ENCODE results near the gene RPP14.

RPP14 gene

GRCh38 chr3:58299839-58300516 lies 6.1 kb upstream of the RPP14 start:
- CTCF ChIA-PET: interaction anchor here (0.6 to 6.0 kb wide), 19 partner anchors 9 to 509 kb away, joined by 3 to 70 read pairs (median 4); no protein-coding TSS in a partner anchor
- H3K27ac ChIP-seq (ENCODE audit: insufficient read depth in 1 of 2, low read depth in 1 of 2, low read length in 2 of 2, poor library complexity in 1 of 2, severe bottlenecking in 2 of 2): no peak overlapping the region
- no peaks in the 10 kb centered on the region for H3K36me3 ChIP-seq (ENCODE audit: control insufficient read depth in 4 of 4, insufficient read depth in 4 of 4, low read length in 3 of 4)
- POLR2A ChIA-PET: interaction anchor here (0.6 to 0.7 kb wide), 2 partner anchors 82 to 471 kb away, joined by 3 read pairs; no protein-coding TSS in a partner anchor
- WGBS (ENCODE audit: insufficient coverage): 0% methylated on average over 4 of the region's 8 CpGs
- H3K9me3 ChIP-seq (ENCODE audit: control extremely low read depth in 1 of 5, control insufficient read depth in 4 of 5, insufficient read depth in 2 of 5, low read depth in 1 of 5, low read length in 4 of 5): peaks cover 0 to 14% (median 5%) of the 10 kb centered on the region in 5 experiments
- H3K4me3 ChIP-seq (ENCODE audit: control insufficient read depth in 1 of 7, extremely low read depth in 1 of 7, insufficient read depth in 4 of 7, low read depth in 2 of 7, low read length in 6 of 7): no peak overlapping the region
- peak; percentile 48 to 64 (median 61) for DNase-seq
- H3K27me3 ChIP-seq (replicated peaks in 2 of 5; ENCODE audit: control insufficient read depth in 4 of 5, insufficient read depth in 5 of 5, low read length in 4 of 5): peaks cover 0 to 6% (median 0%) of the 10 kb centered on the region in 5 experiments
- no peaks in the 10 kb centered on the region for H3K4me1 ChIP-seq (ENCODE audit: control extremely low read depth in 1 of 4, control insufficient read depth in 4 of 4, insufficient read depth in 4 of 4, low read length in 3 of 4)

GRCh38 chr3:58307639-58308215 lies 1.7 kb downstream of the RPP14 start:
- no peaks in the 10 kb centered on the region for H3K9me3 ChIP-seq (ENCODE audit: control extremely low read depth in 1 of 5, control insufficient read depth in 4 of 5, insufficient read depth in 2 of 5, low read depth in 1 of 5, low read length in 4 of 5)
- peak overlapping the region in 6 of 7 experiments; percentile 86 to 97 (median 92) for H3K4me3 ChIP-seq (ENCODE audit: control insufficient read depth in 1 of 7, extremely low read depth in 1 of 7, insufficient read depth in 4 of 7, low read depth in 2 of 7, low read length in 6 of 7)
- ChIA-PET CTCF (interaction anchor here (0.6 to 4.8 kb wide), 32 partner anchors 8 to 1430 kb away, joined by 3 to 41 read pairs (median 5); partner anchors contain the start of genes ABHD6 and KCTD6), POLR2A (interaction anchor here (0.8 to 1.2 kb wide), 2 partner anchors 28 to 126 kb away, joined by 3 to 4 read pairs; partner anchors contain the start of gene PDHB)
- peak; percentile 83 to 91 (median 87) for DNase-seq
- peak overlapping the region in 1 of 2 experiments; percentile 99 for H3K27ac ChIP-seq (ENCODE audit: insufficient read depth in 1 of 2, low read depth in 1 of 2, low read length in 2 of 2, poor library complexity in 1 of 2, severe bottlenecking in 2 of 2)
- 65% methylated on average over 3 of the region's 10 CpGs for WGBS (ENCODE audit: insufficient coverage)
- peaks cover 3 to 22% (median 19%) of the 10 kb centered on the region in 4 experiments for H3K4me1 ChIP-seq (ENCODE audit: control extremely low read depth in 1 of 4, control insufficient read depth in 4 of 4, insufficient read depth in 4 of 4, low read length in 3 of 4)
- H3K36me3 ChIP-seq (ENCODE audit: control insufficient read depth in 4 of 4, insufficient read depth in 4 of 4, low read length in 3 of 4): peaks cover 3 to 31% (median 19%) of the 10 kb centered on the region in 4 experiments
- no peaks in the 10 kb centered on the region for H3K27me3 ChIP-seq (replicated peaks in 2 of 5; ENCODE audit: control insufficient read depth in 4 of 5, insufficient read depth in 5 of 5, low read length in 4 of 5)

- H3K27ac ChIP-seq (ENCODE audit: insufficient read depth in 1 of 2, low read depth in 1 of 2, low read length in 2 of 2, poor library complexity in 1 of 2, severe bottlenecking in 2 of 2): peak overlapping the region in 1 of 2 experiments; percentile 99
- WGBS (ENCODE audit: insufficient coverage): 63% methylated on average over 1 of the region's 1 CpG
- no peaks in the 10 kb centered on the region for H3K27me3 ChIP-seq (replicated peaks in 2 of 5; ENCODE audit: control insufficient read depth in 4 of 5, insufficient read depth in 5 of 5, low read length in 4 of 5)
- no peak for DNase-seq
- H3K36me3 ChIP-seq (ENCODE audit: control insufficient read depth in 4 of 4, insufficient read depth in 4 of 4, low read length in 3 of 4): peaks cover 3 to 39% (median 22%) of the 10 kb centered on the region in 4 experiments
- ChIA-PET POLR2A (interaction anchor here (0.8 kb wide), 1 partner anchor 27 kb away, joined by 3 read pairs; no protein-coding TSS in a partner anchor), CTCF (interaction anchor here (0.7 to 4.8 kb wide), 15 partner anchors 9 to 321 kb away, joined by 3 to 41 read pairs (median 5); no protein-coding TSS in a partner anchor)
- peak overlapping the region in 1 of 7 experiments; percentile 42 for H3K4me3 ChIP-seq (ENCODE audit: control insufficient read depth in 1 of 7, extremely low read depth in 1 of 7, insufficient read depth in 4 of 7, low read depth in 2 of 7, low read length in 6 of 7)
- peaks cover 3 to 22% (median 19%) of the 10 kb centered on the region in 4 experiments for H3K4me1 ChIP-seq (ENCODE audit: control extremely low read depth in 1 of 4, control insufficient read depth in 4 of 4, insufficient read depth in 4 of 4, low read length in 3 of 4)
- H3K9me3 ChIP-seq (ENCODE audit: control extremely low read depth in 1 of 5, control insufficient read depth in 4 of 5, insufficient read depth in 2 of 5, low read depth in 1 of 5, low read length in 4 of 5): no peaks in the 10 kb centered on the region
Observed at GRCh38 chr3:58308728-58309127, 2.7 kb downstream of the RPP14 start.

GRCh38 chr3:58317811-58318210 lies 11.8 kb downstream of the RPP14 start:
- 91% methylated on average over 2 of the region's 2 CpGs for WGBS (ENCODE audit: insufficient coverage)
- Histone ChIP-seq H3K27me3 (replicated peaks in 2 of 5; ENCODE audit: control insufficient read depth in 4 of 5, insufficient read depth in 5 of 5, low read length in 4 of 5) (no peaks in the 10 kb centered on the region), H3K27ac (ENCODE audit: insufficient read depth in 1 of 2, low read depth in 1 of 2, low read length in 2 of 2, poor library complexity in 1 of 2, severe bottlenecking in 2 of 2) (no peak overlapping the region), H3K9me3 (ENCODE audit: control extremely low read depth in 1 of 5, control insufficient read depth in 4 of 5, insufficient read depth in 2 of 5, low read depth in 1 of 5, low read length in 4 of 5) (no peaks in the 10 kb centered on the region), H3K36me3 (ENCODE audit: control insufficient read depth in 4 of 4, insufficient read depth in 4 of 4, low read length in 3 of 4) (peaks cover 5 to 57% (median 42%) of the 10 kb centered on the region in 4 experiments), H3K4me3 (ENCODE audit: control insufficient read depth in 1 of 7, extremely low read depth in 1 of 7, insufficient read depth in 4 of 7, low read depth in 2 of 7, low read length in 6 of 7) (no peak overlapping the region), H3K4me1 (ENCODE audit: control extremely low read depth in 1 of 4, control insufficient read depth in 4 of 4, insufficient read depth in 4 of 4, low read length in 3 of 4) (no peaks in the 10 kb centered on the region)
- CTCF ChIA-PET: interaction anchor here (0.9 to 6.7 kb wide), 7 partner anchors 11 to 312 kb away, joined by 3 to 72 read pairs (median 4); partner anchors contain the start of genes HTD2 and RPP14
- DNase-seq: no peak
- POLR2A ChIA-PET: no interaction called here

GRCh38 chr3:58321791-58322190 lies 15.7 kb downstream of the RPP14 start:
- Histone ChIP-seq H3K4me3 (ENCODE audit: control insufficient read depth in 1 of 7, extremely low read depth in 1 of 7, insufficient read depth in 4 of 7, low read depth in 2 of 7, low read length in 6 of 7) (no peak overlapping the region), H3K27me3 (replicated peaks in 2 of 5; ENCODE audit: control insufficient read depth in 4 of 5, insufficient read depth in 5 of 5, low read length in 4 of 5) (no peaks in the 10 kb centered on the region), H3K27ac (ENCODE audit: insufficient read depth in 1 of 2, low read depth in 1 of 2, low read length in 2 of 2, poor library complexity in 1 of 2, severe bottlenecking in 2 of 2) (no peak overlapping the region), H3K9me3 (ENCODE audit: control extremely low read depth in 1 of 5, control insufficient read depth in 4 of 5, insufficient read depth in 2 of 5, low read depth in 1 of 5, low read length in 4 of 5) (no peaks in the 10 kb centered on the region), H3K36me3 (ENCODE audit: control insufficient read depth in 4 of 4, insufficient read depth in 4 of 4, low read length in 3 of 4) (peaks cover 2 to 27% (median 19%) of the 10 kb centered on the region in 4 experiments), H3K4me1 (ENCODE audit: control extremely low read depth in 1 of 4, control insufficient read depth in 4 of 4, insufficient read depth in 4 of 4, low read length in 3 of 4) (peaks cover 0 to 5% (median under 1%) of the 10 kb centered on the region in 4 experiments)
- WGBS (ENCODE audit: insufficient coverage): 97% methylated on average over 7 of the region's 7 CpGs
- POLR2A ChIA-PET: no interaction called here
- CTCF ChIA-PET: interaction anchor here (0.7 to 6.7 kb wide), 16 partner anchors 10 to 207 kb away, joined by 3 to 72 read pairs (median 4); partner anchors contain the start of genes HTD2 and RPP14
- no peak for DNase-seq

GRCh38 chr3:58322793-58323192 lies 16.7 kb downstream of the RPP14 start:
- ChIA-PET POLR2A (no interaction called here), CTCF (interaction anchor here (0.5 to 3.3 kb wide), 9 partner anchors 9 to 242 kb away, joined by 3 to 13 read pairs (median 5); partner anchors contain the start of genes HTD2 and RPP14)
- WGBS (ENCODE audit: insufficient coverage): 100% methylated on average over 1 of the region's 1 CpG
- Histone ChIP-seq H3K27ac (ENCODE audit: insufficient read depth in 1 of 2, low read depth in 1 of 2, low read length in 2 of 2, poor library complexity in 1 of 2, severe bottlenecking in 2 of 2) (no peak overlapping the region), H3K9me3 (ENCODE audit: control extremely low read depth in 1 of 5, control insufficient read depth in 4 of 5, insufficient read depth in 2 of 5, low read depth in 1 of 5, low read length in 4 of 5) (no peaks in the 10 kb centered on the region), H3K4me1 (ENCODE audit: control extremely low read depth in 1 of 4, control insufficient read depth in 4 of 4, insufficient read depth in 4 of 4, low read length in 3 of 4) (peaks cover 0 to 5% (median under 1%) of the 10 kb centered on the region in 4 experiments), H3K4me3 (ENCODE audit: control insufficient read depth in 1 of 7, extremely low read depth in 1 of 7, insufficient read depth in 4 of 7, low read depth in 2 of 7, low read length in 6 of 7) (no peak overlapping the region), H3K27me3 (replicated peaks in 2 of 5; ENCODE audit: control insufficient read depth in 4 of 5, insufficient read depth in 5 of 5, low read length in 4 of 5) (no peaks in the 10 kb centered on the region), H3K36me3 (ENCODE audit: control insufficient read depth in 4 of 4, insufficient read depth in 4 of 4, low read length in 3 of 4) (peaks cover 0 to 16% (median 9%) of the 10 kb centered on the region in 4 experiments)
- DNase-seq: no peak

Measured in common myeloid progenitor, CD34-positive (primary cell).